ENCODE measurements around the gene SH3PXD2A. TPM values are rescaled to one million over a fixed set of nuclear protein-coding genes. Genes with fewer than 3 reads are reported as not detected.

SH3PXD2A gene
- total and polyA plus RNA-seq, 9 of the 15 experiments (the other 6 are each of a cell fraction or from before 2014, with no cell fraction given) = 0.41 to 9.3 (median 2.5) TPM

GRCh38 chr10:103837370-103838069 lies 17.9 kb downstream of the SH3PXD2A start:
- 3% methylated on average over 8 of the region's 10 CpGs for WGBS (ENCODE audit: insufficient coverage, low coverage, missing lambda C conversion rate)
- Histone ChIP-seq H3K36me3 (ENCODE audit: control insufficient read depth, insufficient read depth, low read length) (no peaks in the 10 kb centered on the region), H3K9ac (ENCODE audit: insufficient read depth in 1 of 2, low read depth in 2 of 2, low read length in 2 of 2) (no peak overlapping the region), H3K79me2 (ENCODE audit: control insufficient read depth, insufficient read depth, low read length) (no peaks in the 10 kb centered on the region), H3K9me1 (ENCODE audit: control insufficient read depth, insufficient read depth, low read length) (no peaks in the 10 kb centered on the region), H3K9me3 (replicated peaks; ENCODE audit: control insufficient read depth, insufficient read depth, low read depth, low read length) (peaks cover 3% of the 10 kb centered on the region; the same call in 1 of the 2 replicates), H3K4me1 (replicated peaks in 1 of 2; ENCODE audit: control insufficient read depth in 2 of 2, insufficient read depth in 2 of 2, low read length in 2 of 2) (no peaks in the 10 kb centered on the region; a peak in 3 of 5 replicates), H2AFZ (ENCODE audit: low read depth, low read length) (no peak overlapping the region), H4K20me1 (replicated peaks; ENCODE audit: control insufficient read depth, insufficient read depth, low read length) (no peaks in the 10 kb centered on the region), H3K27me3 (ENCODE audit: control insufficient read depth in 2 of 2, insufficient read depth in 2 of 2, low read length in 2 of 2) (peaks cover 13 to 49% of the 10 kb centered on the region in 2 experiments; a peak in 4 of 5 replicates), H3K4me3 (no peak overlapping the region), H3K4me2 (ENCODE audit: insufficient read depth, low read length) (no peak overlapping the region), H3K27ac (ENCODE audit: extremely low read depth, low read depth, low read length) (no peak overlapping the region)
- ChIA-PET CTCF (ENCODE audit: low intra/inter-chr PET ratio) (no interaction called here), POLR2A (interaction anchor here (0.6 to 0.7 kb wide), 2 partner anchors 9 to 391 kb away, joined by 3 read pairs; no protein-coding TSS in a partner anchor)
- no peak for FAIRE-seq
- in situ Hi-C loops (cut with MboI) = no loop called here
- TF ChIP-seq, protein P1, sequence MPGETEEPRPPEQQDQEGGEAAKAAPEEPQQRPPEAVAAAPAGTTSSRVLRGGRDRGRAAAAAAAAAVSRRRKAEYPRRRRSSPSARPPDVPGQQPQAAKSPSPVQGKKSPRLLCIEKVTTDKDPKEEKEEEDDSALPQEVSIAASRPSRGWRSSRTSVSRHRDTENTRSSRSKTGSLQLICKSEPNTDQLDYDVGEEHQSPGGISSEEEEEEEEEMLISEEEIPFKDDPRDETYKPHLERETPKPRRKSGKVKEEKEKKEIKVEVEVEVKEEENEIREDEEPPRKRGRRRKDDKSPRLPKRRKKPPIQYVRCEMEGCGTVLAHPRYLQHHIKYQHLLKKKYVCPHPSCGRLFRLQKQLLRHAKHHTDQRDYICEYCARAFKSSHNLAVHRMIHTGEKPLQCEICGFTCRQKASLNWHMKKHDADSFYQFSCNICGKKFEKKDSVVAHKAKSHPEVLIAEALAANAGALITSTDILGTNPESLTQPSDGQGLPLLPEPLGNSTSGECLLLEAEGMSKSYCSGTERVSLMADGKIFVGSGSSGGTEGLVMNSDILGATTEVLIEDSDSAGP (CRISPR knock-in tag; IDR thresholded peaks at IDR 0.05) = no peak
- TF ChIP-seq NFIX (CRISPR knock-in tag; IDR thresholded peaks at IDR 0.05; ENCODE audit: low read depth) (no peak), TCF3 (CRISPR knock-in tag; IDR thresholded peaks at IDR 0.05) (no peak), CTCF (IDR thresholded peaks at IDR 0.05 in 2 of 3, conservative IDR thresholded peaks at IDR 0.05 in 1 of 3; ENCODE audit: insufficient read depth in 2 of 3, low read depth in 1 of 3, low read length in 3 of 3) (no peak)
- TF ChIP-seq, protein P2, sequence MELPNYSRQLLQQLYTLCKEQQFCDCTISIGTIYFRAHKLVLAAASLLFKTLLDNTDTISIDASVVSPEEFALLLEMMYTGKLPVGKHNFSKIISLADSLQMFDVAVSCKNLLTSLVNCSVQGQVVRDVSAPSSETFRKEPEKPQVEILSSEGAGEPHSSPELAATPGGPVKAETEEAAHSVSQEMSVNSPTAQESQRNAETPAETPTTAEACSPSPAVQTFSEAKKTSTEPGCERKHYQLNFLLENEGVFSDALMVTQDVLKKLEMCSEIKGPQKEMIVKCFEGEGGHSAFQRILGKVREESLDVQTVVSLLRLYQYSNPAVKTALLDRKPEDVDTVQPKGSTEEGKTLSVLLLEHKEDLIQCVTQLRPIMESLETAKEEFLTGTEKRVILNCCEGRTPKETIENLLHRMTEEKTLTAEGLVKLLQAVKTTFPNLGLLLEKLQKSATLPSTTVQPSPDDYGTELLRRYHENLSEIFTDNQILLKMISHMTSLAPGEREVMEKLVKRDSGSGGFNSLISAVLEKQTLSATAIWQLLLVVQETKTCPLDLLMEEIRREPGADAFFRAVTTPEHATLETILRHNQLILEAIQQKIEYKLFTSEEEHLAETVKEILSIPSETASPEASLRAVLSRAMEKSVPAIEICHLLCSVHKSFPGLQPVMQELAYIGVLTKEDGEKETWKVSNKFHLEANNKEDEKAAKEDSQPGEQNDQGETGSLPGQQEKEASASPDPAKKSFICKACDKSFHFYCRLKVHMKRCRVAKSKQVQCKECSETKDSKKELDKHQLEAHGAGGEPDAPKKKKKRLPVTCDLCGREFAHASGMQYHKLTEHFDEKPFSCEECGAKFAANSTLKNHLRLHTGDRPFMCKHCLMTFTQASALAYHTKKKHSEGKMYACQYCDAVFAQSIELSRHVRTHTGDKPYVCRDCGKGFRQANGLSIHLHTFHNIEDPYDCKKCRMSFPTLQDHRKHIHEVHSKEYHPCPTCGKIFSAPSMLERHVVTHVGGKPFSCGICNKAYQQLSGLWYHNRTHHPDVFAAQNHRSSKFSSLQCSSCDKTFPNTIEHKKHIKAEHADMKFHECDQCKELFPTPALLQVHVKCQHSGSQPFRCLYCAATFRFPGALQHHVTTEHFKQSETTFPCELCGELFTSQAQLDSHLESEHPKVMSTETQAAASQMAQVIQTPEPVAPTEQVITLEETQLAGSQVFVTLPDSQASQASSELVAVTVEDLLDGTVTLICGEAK (IDR thresholded peaks at IDR 0.05) = no peak
- TF ChIP-seq, protein P2 (CRISPR knock-in tag; IDR thresholded peaks at IDR 0.05) = no peak
- DNase-seq (ENCODE audit: extremely low read depth in 1 of 4, low spot score in 3 of 4) = no peak
- no peak for ATAC-seq
- intact Hi-C loops (cut with micrococcal nuclease) = no loop called here
- no TSS peak for BruUV-seq (replicated peaks)

All from K562 (cell line).